ENCODE results near the gene KNDC1.
"Not testable (repeated sequence)": the region's sequence is repeated elsewhere in the genome, so short reads cannot be mapped to it uniquely, and the experiment has no call there.

KNDC1 gene

DNA sequence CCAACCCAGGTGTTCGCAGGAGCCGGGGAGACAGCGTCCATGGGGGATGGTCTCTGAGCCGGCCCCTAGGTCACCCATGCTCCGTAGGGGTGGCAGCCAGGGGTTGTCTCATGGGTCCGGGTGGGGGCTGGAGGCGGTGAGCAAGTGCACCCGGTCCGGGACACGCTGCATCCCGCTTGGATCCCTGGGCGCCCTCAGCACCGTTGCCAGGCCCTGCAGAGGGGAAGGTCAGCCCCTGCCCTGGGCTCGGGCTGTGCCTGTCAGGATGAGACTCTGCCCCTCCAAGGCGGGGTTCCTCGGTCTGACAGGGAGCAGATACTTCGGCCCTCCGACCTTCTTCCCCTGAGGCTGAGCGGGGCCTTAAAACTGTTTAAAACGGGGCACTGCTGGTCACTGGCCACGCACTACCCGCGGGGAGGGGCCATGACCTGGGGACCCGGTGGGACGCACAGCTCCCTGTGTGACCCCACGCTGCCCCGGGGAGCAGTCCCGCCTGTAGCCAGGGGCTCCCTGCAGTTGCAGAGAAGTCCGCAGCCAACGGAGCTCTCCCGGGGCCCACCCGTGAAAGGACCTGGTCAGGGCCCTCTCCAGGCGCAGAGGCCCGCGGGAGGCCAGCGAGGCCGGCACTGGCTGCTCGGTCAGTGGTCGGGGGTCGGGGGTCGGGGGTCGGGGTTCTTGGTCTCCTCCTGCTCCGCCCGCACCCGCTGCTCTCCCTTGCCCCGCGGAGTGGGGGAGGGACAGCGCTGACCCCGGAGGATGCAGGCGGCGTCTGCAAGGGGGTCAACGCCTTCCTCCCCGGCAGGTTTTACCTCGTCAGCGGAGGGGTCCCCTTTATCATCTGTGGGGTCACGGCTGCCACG, 33.4 kb upstream of the KNDC1 start:
- no peak for DNase-seq

DNA sequence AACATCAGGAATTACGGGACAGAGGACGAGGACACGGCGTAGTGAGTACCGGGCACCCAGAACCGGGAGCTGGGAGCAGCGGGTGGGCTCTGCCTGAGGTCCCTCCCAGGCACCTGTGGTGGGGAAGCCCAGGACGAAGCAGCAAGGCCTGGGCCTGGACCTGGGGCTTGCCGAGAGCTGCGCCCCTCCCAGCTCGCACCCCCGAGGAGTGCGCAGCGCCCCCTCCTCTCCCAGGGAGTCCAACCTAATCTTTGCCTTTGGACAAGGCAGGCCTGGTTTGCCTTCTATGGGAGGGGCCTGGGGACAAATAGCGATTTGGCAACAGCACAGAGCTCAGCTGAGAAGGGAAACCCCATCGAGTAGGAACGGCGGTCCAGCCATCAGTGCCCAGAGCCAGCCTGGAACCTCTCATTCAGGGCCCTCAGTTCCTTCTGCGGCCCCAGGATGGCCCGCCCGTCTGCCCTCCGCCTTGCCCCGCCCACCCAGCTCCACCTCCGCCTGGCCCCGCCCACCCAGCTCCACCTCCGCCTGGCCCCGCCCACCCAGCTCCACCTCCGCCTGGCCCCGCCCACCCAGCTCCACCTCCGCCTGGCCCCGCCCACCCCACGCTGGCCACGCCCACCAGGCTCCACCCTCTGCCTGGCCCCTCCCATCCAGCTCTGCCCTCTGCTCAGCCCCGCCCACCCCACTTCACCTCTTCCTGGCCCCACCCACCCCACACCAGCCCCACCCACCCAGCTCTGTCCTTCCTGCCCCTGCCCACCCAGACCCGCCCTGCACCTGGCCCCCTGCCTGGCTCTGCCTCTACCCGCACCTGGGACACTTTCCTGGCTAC, 32.5 kb upstream of the KNDC1 start:
- DNase-seq, result no peak

DNA sequence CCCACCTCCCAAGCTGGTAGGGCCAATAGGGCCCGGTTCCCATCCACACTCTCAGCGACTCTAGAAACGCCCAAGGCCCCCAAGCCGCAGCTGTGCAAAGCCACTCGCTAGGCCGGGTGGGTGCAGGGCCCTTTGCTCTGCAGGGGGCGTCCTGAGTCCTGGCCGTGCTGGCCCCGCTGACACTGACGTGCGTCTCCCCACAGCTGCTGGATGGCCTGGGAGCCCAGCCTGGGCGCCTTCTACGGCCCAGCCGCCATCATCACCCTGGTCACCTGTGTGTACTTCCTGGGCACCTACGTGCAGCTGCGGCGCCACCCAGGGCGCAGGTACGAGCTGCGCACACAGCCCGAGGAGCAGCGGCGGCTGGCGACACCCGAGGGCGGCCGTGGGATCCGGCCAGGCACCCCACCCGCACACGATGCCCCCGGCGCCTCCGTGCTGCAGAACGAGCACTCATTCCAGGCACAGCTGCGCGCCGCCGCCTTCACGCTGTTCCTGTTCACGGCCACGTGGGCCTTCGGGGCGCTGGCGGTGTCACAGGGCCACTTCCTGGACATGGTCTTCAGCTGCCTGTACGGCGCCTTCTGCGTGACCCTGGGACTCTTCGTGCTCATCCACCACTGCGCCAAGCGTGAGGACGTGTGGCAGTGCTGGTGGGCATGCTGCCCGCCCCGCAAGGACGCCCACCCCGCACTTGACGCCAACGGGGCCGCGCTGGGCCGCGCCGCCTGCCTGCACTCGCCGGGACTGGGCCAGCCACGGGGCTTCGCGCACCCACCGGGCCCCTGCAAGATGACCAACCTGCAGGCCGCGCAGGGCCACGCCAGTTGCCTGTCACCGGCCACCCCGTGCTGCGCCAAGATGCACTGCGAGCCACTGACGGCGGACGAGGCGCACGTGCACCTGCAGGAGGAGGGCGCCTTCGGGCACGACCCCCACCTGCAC, 31.6 kb upstream of the KNDC1 start:
- DNase-seq, result no peak

- DNase-seq, result no peak
These were observed 30.8 kb upstream of the KNDC1 start for GRCh38 chr10:133129071-133129858.

GRCh38 chr10:133129859-133130495, 30.0 kb upstream of the KNDC1 start:
- DNase-seq, result no peak

DNA sequence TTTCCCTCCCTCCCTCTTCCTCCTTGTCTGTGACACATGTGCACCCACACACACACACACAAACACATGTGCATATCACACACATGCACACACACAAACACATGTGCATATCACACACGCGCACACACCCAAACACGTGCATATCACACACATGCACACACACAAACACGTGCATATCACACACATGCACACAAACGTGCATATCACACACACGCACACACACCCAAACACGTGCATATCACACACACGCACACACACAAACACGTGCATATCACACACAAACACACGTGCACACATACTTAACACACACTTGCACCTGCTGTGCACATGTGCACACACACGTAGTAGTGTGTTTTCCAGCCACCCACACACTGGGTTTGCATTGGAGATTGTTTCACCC, 29.4 kb upstream of the KNDC1 start:
- DNase-seq, result no peak

- no peak for DNase-seq
These were observed 29.0 kb upstream of the KNDC1 start for GRCh38 chr10:133131053-133131452.

DNA sequence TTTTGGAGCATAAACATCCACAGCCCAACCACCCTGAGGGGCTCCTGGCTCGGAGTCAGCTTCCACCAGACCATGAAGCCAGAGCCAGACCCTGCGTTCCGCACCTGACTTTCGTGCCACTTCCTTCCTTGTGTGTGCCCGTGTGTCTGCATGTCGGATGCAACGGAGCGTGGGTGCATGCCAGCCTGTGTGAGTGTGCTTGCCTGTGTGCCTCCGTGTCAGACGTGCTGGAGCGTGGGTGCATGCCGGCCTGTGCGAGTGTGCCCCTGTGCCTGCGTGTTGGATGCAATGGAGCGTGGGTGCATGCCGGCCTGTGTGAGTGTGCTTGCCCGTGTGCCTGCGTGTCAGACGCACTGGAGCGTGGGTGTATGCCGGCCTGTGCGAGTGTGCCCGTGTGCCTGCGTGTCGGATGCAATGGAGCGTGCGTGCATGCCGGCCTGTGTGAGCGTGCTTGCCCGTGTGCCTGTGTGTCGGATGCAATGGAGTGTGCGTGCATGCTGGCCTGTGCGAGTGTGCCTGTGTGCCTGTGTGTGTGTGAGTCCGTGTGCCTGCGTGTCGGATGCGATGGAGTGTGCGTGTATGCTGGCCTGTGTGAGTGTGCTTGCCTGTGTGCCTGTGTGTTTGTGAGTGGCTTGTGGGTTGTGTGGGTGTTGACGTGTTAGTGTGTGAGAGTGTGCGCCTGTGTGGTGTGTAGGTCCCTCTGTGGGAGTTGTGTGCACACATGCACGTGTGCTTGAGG, 28.1 kb upstream of the KNDC1 start:
- DNase-seq, result no peak

DNA sequence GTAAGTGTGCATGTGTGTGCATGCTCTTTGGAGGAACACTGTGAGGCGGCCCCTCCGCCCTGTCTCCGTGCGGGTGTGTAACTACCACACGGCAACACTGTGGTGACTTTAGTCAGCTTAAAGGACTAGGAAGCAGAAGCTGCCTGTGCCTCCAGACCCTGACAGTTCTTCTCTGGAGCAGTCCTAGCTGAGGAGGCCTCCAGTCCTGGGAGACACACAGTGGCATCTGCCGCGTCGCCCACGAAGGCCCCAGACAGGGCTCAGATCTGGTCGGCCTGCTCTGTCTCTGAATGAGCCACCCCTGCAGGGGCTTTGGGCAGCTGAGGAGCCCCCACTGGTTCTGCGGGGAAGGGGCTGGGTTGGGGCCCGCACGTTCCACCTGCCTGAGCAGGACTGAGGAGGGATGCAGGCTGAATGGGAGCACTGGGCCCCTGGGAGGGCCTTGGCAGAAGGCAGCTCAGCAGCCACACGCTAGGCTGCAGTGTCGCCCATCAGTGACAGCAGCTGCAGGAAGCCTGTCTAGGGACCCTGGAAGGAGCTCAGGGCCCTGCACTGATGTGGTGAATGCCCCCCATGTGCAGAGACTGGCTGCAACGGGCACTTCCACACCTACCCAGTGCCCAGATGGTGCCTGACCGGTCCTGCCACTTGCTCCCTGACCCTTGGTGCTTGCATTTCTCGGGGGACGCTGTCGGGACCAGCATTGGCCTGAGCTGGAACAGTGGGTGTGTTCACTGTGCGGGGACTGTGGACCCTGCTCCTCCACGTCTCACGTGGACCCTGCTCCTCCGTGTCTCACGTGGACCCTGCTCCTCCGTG, 27.3 kb upstream of the KNDC1 start:
- no peak for DNase-seq

- DNase-seq, result no peak
These were observed 26.4 kb upstream of the KNDC1 start for GRCh38 chr10:133133471-133134231.

GRCh38 chr10:133134411-133135115, 25.5 kb upstream of the KNDC1 start:
- DNase-seq, result no peak

GRCh38 chr10:133135116-133135465, 24.9 kb upstream of the KNDC1 start:
- DNase-seq, result no peak

DNA sequence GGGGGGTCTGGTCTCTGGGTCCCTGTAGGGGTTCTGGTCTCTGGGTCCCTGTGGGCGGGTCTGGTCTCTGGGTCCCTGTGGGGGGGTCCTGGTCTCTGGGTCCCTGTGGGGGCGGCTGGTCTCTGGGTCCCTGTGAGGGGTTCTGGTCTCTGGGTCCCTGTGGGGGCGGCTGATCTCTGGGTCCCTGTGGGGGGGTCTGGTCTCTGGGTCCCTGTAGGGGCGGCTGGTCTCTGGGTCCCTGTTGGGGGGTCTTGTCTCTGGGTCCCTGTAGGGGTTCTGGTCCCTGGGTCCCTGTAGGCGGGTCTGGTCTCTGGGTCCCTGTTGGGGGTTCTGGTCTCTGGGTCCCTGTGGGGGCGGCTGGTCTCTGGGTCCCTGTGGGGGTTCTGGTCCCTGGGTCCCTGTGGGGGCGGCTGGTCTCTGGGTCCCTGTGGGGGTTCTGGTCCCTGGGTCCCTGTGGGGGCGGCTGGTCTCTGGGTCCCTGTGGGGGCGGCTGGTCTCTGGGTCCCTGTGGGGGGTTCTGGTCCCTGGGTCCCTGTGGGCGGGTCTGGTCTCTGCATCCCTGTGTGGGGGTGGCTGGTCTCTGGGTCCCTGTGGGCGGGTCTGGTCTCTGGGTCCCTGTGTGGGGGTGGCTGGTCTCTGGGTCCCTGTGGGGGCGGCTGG, 22.4 kb upstream of the KNDC1 start:
- DNase-seq, result not testable (repeated sequence)

- DNase-seq, result no peak
These were observed 20.4 kb upstream of the KNDC1 start for GRCh38 chr10:133139551-133140065.

GRCh38 chr10:133140417-133141143, 19.4 kb upstream of the KNDC1 start:
- no peak for DNase-seq

GRCh38 chr10:133141144-133141957, 18.7 kb upstream of the KNDC1 start:
- DNase-seq, result no peak

Data from CD4-positive, alpha-beta T cell treated with Interleukin-6 for 4 hours (primary cell).